Caco-2 (cell line): ENCODE data around the gene BBOF1. TPM values are rescaled to one million over a fixed set of nuclear protein-coding genes. Genes with fewer than 3 reads are reported as not detected.

Experiments
- BruUV-seq: library from RNA; stranded (reverse); fragments of 400-500 nt; replicated peaks from 2 replicates; lab custom pipeline; 2021; lab: Mats Ljungman, UMichigan
- CTCF ChIA-PET: fragments of 300-600 bp; sonication (Branson Sonifier 250); formaldehyde crosslinking; loops from one replicate; lab custom pipeline; 2022; ENCODE audit warnings: antibody characterized with exemption; lab: Charles Lee
- POLR2A ChIA-PET: fragments of 300-600 bp; sonication (Branson Sonifier 250); formaldehyde crosslinking; loops from one replicate; lab custom pipeline; 2022; ENCODE audit warnings: antibody characterized with exemption; lab: Charles Lee
- DNase-seq, 2 experiments: peaks; one replicate each; pipeline versions ENCODE4 v3.0.0 to v3.0.0-alpha.2; 2020 to 2022
- H3K27me3 ChIP-seq: replicated peaks from 2 replicates; pipeline ENCODE4 v1.6.0; 2011; ENCODE audit warnings: low read length; ENCODE audit not compliant: control insufficient read depth, insufficient read depth
- H3K36me3 ChIP-seq: 2 replicates; pipeline ENCODE4 v1.5.1; 2011; ENCODE audit warnings: low read length; ENCODE audit not compliant: control insufficient read depth, insufficient read depth
- H3K4me1 ChIP-seq: fragments of 250-450 bp; sonication (Bioruptor Pico); 2 replicates; pipeline ENCODE4 v1.5.1; 2020; ENCODE audit warnings: mild to moderate bottlenecking
- H3K4me3 ChIP-seq: 2 replicates; pipeline ENCODE4 v1.5.1; 2011; ENCODE audit warnings: low read depth, mild to moderate bottlenecking, control low read depth, low read length
- H3K9me3 ChIP-seq: fragments of 250-450 bp; sonication (Bioruptor Pico); 2 replicates; pipeline ENCODE4 v1.5.1; 2020; ENCODE audit warnings: mild to moderate bottlenecking, moderate library complexity
- H3K27ac Mint-ChIP-seq: one replicate; pipeline ENCODE4 v1.8.0; 2022; ENCODE audit warnings: mixed read lengths; ENCODE audit not compliant: unreplicated experiment
- H3K27me3 Mint-ChIP-seq: one replicate; pipeline ENCODE4 v1.8.0; 2022; ENCODE audit warnings: mixed read lengths; ENCODE audit not compliant: insufficient read depth, unreplicated experiment
- H3K36me3 Mint-ChIP-seq: one replicate; pipeline ENCODE4 v1.8.0; 2022; ENCODE audit warnings: mild to moderate bottlenecking, mixed read lengths; ENCODE audit not compliant: insufficient read depth, unreplicated experiment
- H3K4me1 Mint-ChIP-seq: one replicate; pipeline ENCODE4 v1.8.0; 2022; ENCODE audit warnings: low read depth, mixed read lengths; ENCODE audit not compliant: unreplicated experiment
- H3K4me3 Mint-ChIP-seq: one replicate; pipeline ENCODE4 v1.8.0; 2022; ENCODE audit warnings: mild to moderate bottlenecking, moderate library complexity, mixed read lengths; ENCODE audit not compliant: unreplicated experiment
- H3K9me3 Mint-ChIP-seq: one replicate; pipeline ENCODE4 v1.8.0; 2022; ENCODE audit warnings: mixed read lengths; ENCODE audit not compliant: unreplicated experiment
- intact Hi-C: fragments of 100-400 bp; cut with micrococcal nuclease; formaldehyde crosslinking; loops from one replicate; pipeline ENCODE4 v1.10.0; 2022; ENCODE audit not compliant: unreplicated experiment
- total RNA-seq: library from RNA; stranded (reverse); gene quantifications from 2 replicates; pipeline ENCODE4 v1.2.3, GENCODE V29; 2022
- TF ChIP-seq, protein P1 (sequence below), 2 experiments: fragments of 200-600 bp in 1 of 2; IDR thresholded peaks; 1 replicate in 1 of 2; 2 replicates in 1 of 2; pipeline versions ENCODE4 v1.5.1 to v1.8.0; 2011 to 2022; ENCODE audit warnings: antibody characterized with exemption in 1 of 2, control low read depth in 1 of 2, inconsistent platforms in 1 of 2, low read depth in 1 of 2, low read length in 1 of 2, mild to moderate bottlenecking in 1 of 2, moderate library complexity in 1 of 2; ENCODE audit not compliant: insufficient read depth in 1 of 2, severe bottlenecking in 1 of 2, unreplicated experiment in 1 of 2

Gene BBOF1
- total RNA-seq, 1 experiment from 2014 or later = 0.66 TPM

GRCh38 chr14:74014299-74014698 is 4.8 kb upstream of the BBOF1 start:
- Mint-ChIP-seq H3K27ac (no peak overlapping the region), H3K4me3 (no peak overlapping the region), H3K9me3 (no peaks in the 10 kb centered on the region), H3K36me3 (peaks cover 6% of the 10 kb centered on the region), H3K4me1 (peaks cover 6% of the 10 kb centered on the region), H3K27me3 (no peaks in the 10 kb centered on the region)
- ChIA-PET CTCF (interaction anchor here (0.6 kb wide), 1 partner anchor 168 kb away, joined by 3 read pairs; no protein-coding TSS in a partner anchor), POLR2A (interaction anchor here (0.7 kb wide), 1 partner anchor 70 kb away, joined by 4 read pairs; the partner anchor contains the start of gene ALDH6A1)
- TF ChIP-seq, protein P1, sequence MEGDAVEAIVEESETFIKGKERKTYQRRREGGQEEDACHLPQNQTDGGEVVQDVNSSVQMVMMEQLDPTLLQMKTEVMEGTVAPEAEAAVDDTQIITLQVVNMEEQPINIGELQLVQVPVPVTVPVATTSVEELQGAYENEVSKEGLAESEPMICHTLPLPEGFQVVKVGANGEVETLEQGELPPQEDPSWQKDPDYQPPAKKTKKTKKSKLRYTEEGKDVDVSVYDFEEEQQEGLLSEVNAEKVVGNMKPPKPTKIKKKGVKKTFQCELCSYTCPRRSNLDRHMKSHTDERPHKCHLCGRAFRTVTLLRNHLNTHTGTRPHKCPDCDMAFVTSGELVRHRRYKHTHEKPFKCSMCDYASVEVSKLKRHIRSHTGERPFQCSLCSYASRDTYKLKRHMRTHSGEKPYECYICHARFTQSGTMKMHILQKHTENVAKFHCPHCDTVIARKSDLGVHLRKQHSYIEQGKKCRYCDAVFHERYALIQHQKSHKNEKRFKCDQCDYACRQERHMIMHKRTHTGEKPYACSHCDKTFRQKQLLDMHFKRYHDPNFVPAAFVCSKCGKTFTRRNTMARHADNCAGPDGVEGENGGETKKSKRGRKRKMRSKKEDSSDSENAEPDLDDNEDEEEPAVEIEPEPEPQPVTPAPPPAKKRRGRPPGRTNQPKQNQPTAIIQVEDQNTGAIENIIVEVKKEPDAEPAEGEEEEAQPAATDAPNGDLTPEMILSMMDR (IDR thresholded peaks at IDR 0.05; ENCODE audit: insufficient read depth in 1 of 2, low read depth in 1 of 2, low read length in 1 of 2, severe bottlenecking in 1 of 2, unreplicated experiment in 1 of 2) = no peak
- intact Hi-C loops = loop anchor here (2.0 kb wide), 1 partner anchor 63 kb away; the partner anchor contains the start of genes COQ6 and FAM161B
- Histone ChIP-seq H3K9me3 (no peaks in the 10 kb centered on the region), H3K4me1 (peaks cover 11% of the 10 kb centered on the region), H3K36me3 (no peaks in the 10 kb centered on the region; the same call in 1 of the 2 replicates), H3K27me3 (no peaks in the 10 kb centered on the region), H3K4me3 (no peak overlapping the region)
- no TSS peak for BruUV-seq
- DNase-seq = peak; percentile 51 to 58

GRCh38 chr14:74015176-74015575 is 4.0 kb upstream of the BBOF1 start:
- Mint-ChIP-seq H3K4me1 (peaks cover 6% of the 10 kb centered on the region), H3K27me3 (no peaks in the 10 kb centered on the region), H3K4me3 (no peak overlapping the region), H3K27ac (no peak overlapping the region), H3K9me3 (no peaks in the 10 kb centered on the region), H3K36me3 (peaks cover 6% of the 10 kb centered on the region)
- ChIA-PET CTCF (no interaction called here), POLR2A (interaction anchor here (0.7 kb wide), 1 partner anchor 69 kb away, joined by 4 read pairs; the partner anchor contains the start of gene ALDH6A1)
- Histone ChIP-seq H3K27me3 (no peaks in the 10 kb centered on the region), H3K36me3 (no peaks in the 10 kb centered on the region; the same call in 1 of the 2 replicates), H3K9me3 (no peaks in the 10 kb centered on the region), H3K4me1 (peaks cover 11% of the 10 kb centered on the region), H3K4me3 (no peak overlapping the region)
- no TSS peak for BruUV-seq
- intact Hi-C loops = loop anchor here (2.0 to 5.0 kb wide), 2 partner anchors 38 to 64 kb away; partner anchors contain the start of genes COQ6 and FAM161B
- no peak for DNase-seq
- TF ChIP-seq, protein P1 (IDR thresholded peaks at IDR 0.05; ENCODE audit: insufficient read depth in 1 of 2, low read depth in 1 of 2, low read length in 1 of 2, severe bottlenecking in 1 of 2, unreplicated experiment in 1 of 2) = no peak

DNA sequence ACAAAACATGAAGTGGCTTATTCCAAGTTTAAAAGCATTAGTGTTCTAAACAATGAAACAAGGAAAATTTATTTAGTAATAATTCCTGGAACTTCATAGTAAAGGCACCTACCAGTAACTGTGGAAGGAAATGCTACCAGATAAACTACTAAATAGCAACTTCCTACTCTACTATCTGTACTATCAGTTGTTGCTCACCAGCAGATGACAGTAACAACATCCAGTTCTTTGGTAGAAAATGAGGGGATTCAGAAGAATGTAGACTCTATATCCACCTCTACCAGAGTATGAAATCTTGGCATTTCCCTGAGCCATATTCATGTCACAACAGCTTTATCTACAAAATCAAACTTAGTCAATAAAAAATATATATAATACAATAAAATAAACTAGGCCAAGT is 3.2 kb upstream of the BBOF1 start:
- CTCF ChIA-PET = no interaction called here
- Mint-ChIP-seq H3K9me3 (no peaks in the 10 kb centered on the region), H3K4me3 (no peak overlapping the region), H3K4me1 (peaks cover 6% of the 10 kb centered on the region), H3K36me3 (peaks cover 6% of the 10 kb centered on the region), H3K27me3 (no peaks in the 10 kb centered on the region), H3K27ac (no peak overlapping the region)
- H3K4me3 ChIP-seq = no peak overlapping the region
- H3K27me3 ChIP-seq = no peaks in the 10 kb centered on the region
- TF ChIP-seq, protein P1 (IDR thresholded peaks at IDR 0.05; ENCODE audit: insufficient read depth in 1 of 2, low read depth in 1 of 2, low read length in 1 of 2, severe bottlenecking in 1 of 2, unreplicated experiment in 1 of 2) = no peak
- BruUV-seq = no TSS peak
- intact Hi-C loops = loop anchor here (2.0 to 5.0 kb wide), 2 partner anchors 39 to 65 kb away; partner anchors contain the start of genes COQ6 and FAM161B
- H3K36me3 ChIP-seq = no peaks in the 10 kb centered on the region; the same call in 1 of the 2 replicates
- POLR2A ChIA-PET = no interaction called here
- H3K4me1 ChIP-seq = peaks cover 11% of the 10 kb centered on the region
- DNase-seq = no peak
- no peaks in the 10 kb centered on the region for H3K9me3 ChIP-seq
